ENCODE measurements around the gene C1QTNF6. TPM values are rescaled to one million over a fixed set of nuclear protein-coding genes. Genes with fewer than 3 reads are reported as not detected.
A peak's percentile ranks its signal among the peaks of the same experiment; 100 is the strongest.

Gene C1QTNF6
- total and polyA plus RNA-seq, 2 of the 8 experiments (the other 6 are each of a cell fraction or from before 2014, with no cell fraction given) = 3.1 to 6.5 TPM

DNA sequence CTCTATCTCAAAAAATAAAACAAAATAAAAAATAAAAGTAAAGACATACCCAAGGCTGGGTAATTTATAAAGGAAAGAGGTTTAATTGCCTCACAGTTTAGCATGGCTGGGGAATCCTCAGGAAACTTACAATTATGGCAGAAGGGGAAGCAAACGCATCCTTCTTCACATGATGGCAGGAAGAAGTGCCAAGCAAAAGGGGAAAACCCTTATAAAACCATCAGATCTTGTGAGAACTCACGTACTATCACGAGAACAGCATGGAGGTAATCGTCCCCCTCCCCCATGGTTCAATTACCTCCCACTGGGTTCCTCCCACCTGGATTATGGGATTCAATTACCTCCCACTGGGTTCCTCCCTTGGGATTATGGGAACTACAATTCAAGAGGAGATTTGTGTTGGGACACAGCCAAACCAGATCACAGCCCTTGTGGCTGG, 32.5 kb upstream of the C1QTNF6 start:
- no peak overlapping the region for H2AK5ac ChIP-seq (ENCODE audit: low read depth, low read length)
- H2BK120ac ChIP-seq (replicated peaks; ENCODE audit: low read depth, low read length) = no peak overlapping the region
- no peak overlapping the region for H3K4ac ChIP-seq (replicated peaks; ENCODE audit: insufficient read length, low read depth, low read length)
- H3K18ac ChIP-seq (ENCODE audit: extremely low read depth, low read length) = no peak overlapping the region
- no peaks in the 10 kb centered on the region for H4K20me1 ChIP-seq (replicated peaks in 1 of 2; ENCODE audit: control insufficient read depth in 1 of 2, insufficient read depth in 2 of 2, low read length in 2 of 2)
- no peaks in the 10 kb centered on the region for H3K79me2 ChIP-seq (ENCODE audit: control insufficient read depth in 1 of 2, insufficient read depth in 2 of 2, low read length in 2 of 2)
- no peak overlapping the region for H3K4me2 ChIP-seq (ENCODE audit: insufficient read depth in 1 of 2, low read depth in 2 of 2, low read length in 2 of 2)
- POLR2A ChIA-PET (ENCODE audit: partially characterized antibody) = no interaction called here
- no peak overlapping the region for H2AFZ ChIP-seq (ENCODE audit: low read length)
- no peaks in the 10 kb centered on the region for H3K23me2 ChIP-seq (ENCODE audit: low read depth, low read length)
- no peak overlapping the region for H3K14ac ChIP-seq (ENCODE audit: insufficient read length)
- no peaks in the 10 kb centered on the region; a peak in 1 of 4 replicates for H3K9me3 ChIP-seq (ENCODE audit: insufficient read depth in 2 of 2, low read depth in 1 of 2, low read length in 1 of 2)
- 75% methylated on average over 4 of the region's 4 CpGs; no CpG with 5 or more reads in 1 of the 2 experiments for WGBS, 2 experiments (ENCODE audit: extremely low coverage in 1 of 2, insufficient coverage in 1 of 2, insufficient read length in 1 of 2, insufficient replicate concordance in 2 of 2, low coverage in 1 of 2, low lambda C conversion rate in 2 of 2, missing lambda C conversion rate in 1 of 2)
- no peak overlapping the region for H3K9ac ChIP-seq (replicated peaks in 1 of 4; ENCODE audit: extremely low read depth in 1 of 4, low read depth in 3 of 4, low read length in 3 of 4)
- H3K27me3 ChIP-seq (replicated peaks in 1 of 4; ENCODE audit: control insufficient read depth in 3 of 4, extremely low read depth in 1 of 4, insufficient read depth in 3 of 4, low read length in 3 of 4) = no peaks in the 10 kb centered on the region
- FAIRE-seq (no peak), DNase-seq (ENCODE audit: low read depth in 1 of 2, low spot score in 2 of 2) (no peak)
- no peak overlapping the region for H2BK12ac ChIP-seq (ENCODE audit: low read depth, low read length)
- no peak overlapping the region for H4K8ac ChIP-seq (ENCODE audit: extremely low read depth, insufficient read depth, low read length)
- H3K4me1 ChIP-seq (replicated peaks in 1 of 4; ENCODE audit: control insufficient read depth in 3 of 4, insufficient read depth in 4 of 4, low read length in 3 of 4) = no peaks in the 10 kb centered on the region
- H4K91ac ChIP-seq (replicated peaks; ENCODE audit: insufficient read length, low read length) = no peak overlapping the region
- H3K79me1 ChIP-seq (ENCODE audit: low read depth, low read length) = no peaks in the 10 kb centered on the region
- no peak overlapping the region for H2BK20ac ChIP-seq (ENCODE audit: low read length)
- no peak overlapping the region for H3K4me3 ChIP-seq (ENCODE audit: extremely low read depth in 1 of 4, insufficient read depth in 2 of 4, low read depth in 3 of 4, low read length in 4 of 4)
- CTCF ChIA-PET (ENCODE audit: partially characterized antibody) = interaction anchor here (0.6 to 2.4 kb wide), 3 partner anchors 20 to 394 kb away, joined by 3 to 6 read pairs (median 3); no protein-coding TSS in a partner anchor
- H3K36me3 ChIP-seq (ENCODE audit: control insufficient read depth in 2 of 4, insufficient read depth in 4 of 4, low read length in 3 of 4) = no peaks in the 10 kb centered on the region
- no peak overlapping the region for H3K23ac ChIP-seq (ENCODE audit: insufficient read length)
- H2BK15ac ChIP-seq (ENCODE audit: low read length) = no peak overlapping the region
- no peak overlapping the region for H3K56ac ChIP-seq (replicated peaks; ENCODE audit: insufficient read length, low read depth, low read length)
- no peak overlapping the region for H4K5ac ChIP-seq (ENCODE audit: insufficient read length, low read depth, low read length)
- no peak overlapping the region for H3K27ac ChIP-seq (ENCODE audit: low read depth, low read length)
- no peak overlapping the region for H2BK5ac ChIP-seq (ENCODE audit: low read depth, low read length)
- peak; percentile 59; the same call in 1 of the 2 replicates for TF ChIP-seq CHD2 (IDR thresholded peaks at IDR 0.05; ENCODE audit: low read length)

All from H1 (cell line).